Suprapubic skin (tissue), 4 donors: ENCODE data around the gene VAMP5. TPM values are rescaled to one million over a fixed set of nuclear protein-coding genes. Genes with fewer than 3 reads are reported as not detected.
"Not testable (repeated sequence)": the region's sequence is repeated elsewhere in the genome, so short reads cannot be mapped to it uniquely, and the experiment has no call there.

Experiments
- DNase-seq, 2 donors: peaks; one replicate each; pipeline ENCODE4 v3.0.0-alpha.2; 2019; ENCODE audit warnings: low spot score in 2 of 2
- H3K27ac ChIP-seq: fragments of 200-600 bp; sonication (generic); one replicate; pipeline ENCODE4 v1.5.1; 2019
- H3K27me3 ChIP-seq: fragments of 200-600 bp; sonication (generic); one replicate; pipeline ENCODE4 v1.5.1; 2019
- H3K36me3 ChIP-seq: fragments of 200-600 bp; sonication (generic); one replicate; pipeline ENCODE4 v1.5.1; 2019
- H3K4me1 ChIP-seq: fragments of 200-600 bp; sonication (generic); one replicate; pipeline ENCODE4 v1.5.1; 2019
- H3K4me3 ChIP-seq: fragments of 200-600 bp; sonication (generic); one replicate; pipeline ENCODE4 v1.5.1; 2019; ENCODE audit warnings: mild to moderate bottlenecking
- H3K9me3 ChIP-seq: fragments of 200-600 bp; sonication (generic); one replicate; pipeline ENCODE4 v1.5.1; 2019
- EP300 ChIP-seq: sonication (generic); formaldehyde crosslinking; IDR thresholded peaks from one replicate; pipeline ENCODE4 v1.6.1; 2017; ENCODE audit warnings: antibody characterized with exemption
- POLR2A ChIP-seq, 2 donors: fragments of 450-650 bp; IDR thresholded peaks; one replicate each; pipeline ENCODE4 v1.6.1; 2017; ENCODE audit warnings: antibody characterized with exemption in 2 of 2, mild to moderate bottlenecking in 2 of 2, moderate library complexity in 2 of 2
- POLR2AphosphoS5 ChIP-seq, 3 donors: sonication (generic); formaldehyde crosslinking; IDR thresholded peaks; one replicate each; pipeline ENCODE4 v1.6.1; 2017; ENCODE audit warnings: antibody characterized with exemption in 3 of 3
- WGBS: methylation state at CpG from one replicate; pipeline ENCODE4 v1.1.5; 2018; 5-methylcytosine and 5-hydroxymethylcytosine counted together
- total RNA-seq, 4 donors: library from RNA; depleted of rRNA; stranded (reverse); fragments of >200 nt; gene quantifications; one replicate each; pipeline ENCODE4 v1.1.0, GENCODE V29; 2016
- TF ChIP-seq, protein P1 (sequence below), 2 donors: fragments of 200-600 bp in 1 of 2; fragments of 450-650 bp in 1 of 2; sonication (generic) in 1 of 2; IDR thresholded peaks; one replicate each; pipeline ENCODE4 v1.5.1; 2016 to 2019; ENCODE audit warnings: antibody characterized with exemption in 2 of 2, mild to moderate bottlenecking in 1 of 2, moderate library complexity in 1 of 2

Gene VAMP5
- total RNA-seq, 4 donors from 2014 or later = 7.9 to 24.1 (median 14.0) TPM

DNA sequence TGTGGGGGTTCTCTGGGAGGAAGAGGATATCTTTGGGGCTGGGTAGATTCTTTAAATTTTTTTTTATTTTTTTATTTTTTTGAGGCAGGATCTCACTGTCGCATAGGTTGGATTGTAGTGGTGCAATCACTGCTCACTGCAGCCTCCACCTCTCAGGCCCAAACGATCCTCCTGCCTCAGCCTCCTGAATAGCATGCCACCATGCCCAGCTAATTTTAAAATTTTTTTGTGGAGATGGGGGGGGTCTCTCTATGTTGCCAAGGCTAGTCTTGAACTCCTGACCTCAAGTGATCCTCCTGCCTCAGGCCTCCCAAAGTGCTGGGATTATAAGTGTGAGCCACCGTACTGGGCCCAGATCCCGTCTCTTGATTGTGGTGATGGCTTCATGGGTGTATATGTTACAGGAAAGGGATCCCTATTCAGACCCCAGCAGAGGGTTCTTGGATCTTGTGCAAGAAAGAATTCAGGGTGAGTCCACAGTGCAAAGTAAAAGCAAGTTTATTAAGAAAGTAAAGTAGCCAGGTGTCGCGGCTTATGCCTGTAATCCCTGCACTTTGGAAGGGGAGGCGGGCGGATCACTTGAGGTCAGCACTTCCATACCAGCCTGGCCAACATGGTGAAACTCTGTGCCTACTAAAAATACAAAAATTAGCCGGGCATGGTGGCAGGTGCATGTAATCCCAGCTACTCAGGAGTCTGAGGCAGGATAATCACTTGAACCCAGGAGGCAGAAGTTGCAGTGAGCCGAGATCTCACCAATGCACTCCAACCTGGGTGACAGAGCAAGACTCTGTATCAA, 29.7 kb downstream of the VAMP5 start:
- TF ChIP-seq, protein P1, sequence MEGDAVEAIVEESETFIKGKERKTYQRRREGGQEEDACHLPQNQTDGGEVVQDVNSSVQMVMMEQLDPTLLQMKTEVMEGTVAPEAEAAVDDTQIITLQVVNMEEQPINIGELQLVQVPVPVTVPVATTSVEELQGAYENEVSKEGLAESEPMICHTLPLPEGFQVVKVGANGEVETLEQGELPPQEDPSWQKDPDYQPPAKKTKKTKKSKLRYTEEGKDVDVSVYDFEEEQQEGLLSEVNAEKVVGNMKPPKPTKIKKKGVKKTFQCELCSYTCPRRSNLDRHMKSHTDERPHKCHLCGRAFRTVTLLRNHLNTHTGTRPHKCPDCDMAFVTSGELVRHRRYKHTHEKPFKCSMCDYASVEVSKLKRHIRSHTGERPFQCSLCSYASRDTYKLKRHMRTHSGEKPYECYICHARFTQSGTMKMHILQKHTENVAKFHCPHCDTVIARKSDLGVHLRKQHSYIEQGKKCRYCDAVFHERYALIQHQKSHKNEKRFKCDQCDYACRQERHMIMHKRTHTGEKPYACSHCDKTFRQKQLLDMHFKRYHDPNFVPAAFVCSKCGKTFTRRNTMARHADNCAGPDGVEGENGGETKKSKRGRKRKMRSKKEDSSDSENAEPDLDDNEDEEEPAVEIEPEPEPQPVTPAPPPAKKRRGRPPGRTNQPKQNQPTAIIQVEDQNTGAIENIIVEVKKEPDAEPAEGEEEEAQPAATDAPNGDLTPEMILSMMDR (IDR thresholded peaks at IDR 0.05) = no peak
- no peak for TF ChIP-seq POLR2AphosphoS5 (IDR thresholded peaks at IDR 0.05)
- no peak for TF ChIP-seq EP300
- TF ChIP-seq POLR2A (IDR thresholded peaks at IDR 0.05) = no peak
- H3K4me3 ChIP-seq = no peak overlapping the region
- WGBS = 83% methylated on average over 10 of the region's 10 CpGs
- H3K36me3 ChIP-seq = peaks cover 8% of the 10 kb centered on the region
- DNase-seq = no peak
- H3K9me3 ChIP-seq = no peaks in the 10 kb centered on the region
- H3K27me3 ChIP-seq = no peaks in the 10 kb centered on the region
- H3K27ac ChIP-seq = no peak overlapping the region
- H3K4me1 ChIP-seq = peaks cover 50% of the 10 kb centered on the region

DNA sequence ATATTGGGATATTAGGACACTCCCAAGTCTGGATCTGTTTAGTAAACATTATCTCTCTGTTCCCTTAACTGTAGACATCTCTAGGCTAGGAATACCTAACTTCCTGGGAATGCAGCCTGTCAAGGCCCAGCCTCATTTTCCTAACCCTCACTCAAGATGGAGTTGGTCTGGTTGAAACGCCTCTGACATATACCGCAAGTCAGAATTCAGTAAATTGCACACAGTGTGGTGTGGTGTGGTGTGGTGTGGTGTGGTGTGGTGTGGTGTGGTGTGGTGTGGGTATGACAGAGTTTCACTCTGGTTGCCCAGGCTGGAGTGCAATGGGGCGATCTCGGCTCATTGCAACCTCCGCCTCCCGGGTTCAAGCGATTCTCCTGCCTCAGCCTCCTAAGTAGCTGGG, 30.5 kb downstream of the VAMP5 start:
- not testable (repeated sequence) for H3K36me3 ChIP-seq, H3K27me3 ChIP-seq, H3K9me3 ChIP-seq, DNase-seq, H3K4me3 ChIP-seq, H3K27ac ChIP-seq
- H3K4me1 ChIP-seq = peaks cover 49% of the 10 kb centered on the region
- 89% methylated on average over 7 of the region's 7 CpGs for WGBS

DNA sequence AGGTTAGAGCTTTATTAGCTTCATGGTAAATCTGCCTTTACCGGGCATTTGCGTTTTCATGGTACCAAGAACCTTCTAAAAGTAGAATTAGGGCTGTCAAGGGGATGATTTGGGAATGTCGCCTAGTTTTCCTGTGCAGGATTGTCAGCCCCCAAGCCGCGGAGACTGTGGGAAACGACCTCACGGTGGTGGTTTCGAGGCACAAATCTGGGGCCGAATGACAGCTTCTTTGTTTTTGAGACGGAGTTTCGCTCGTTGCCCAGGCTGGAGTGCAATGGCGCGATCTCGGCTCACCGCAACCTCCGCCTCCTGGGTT, 31.1 kb downstream of the VAMP5 start:
- TF ChIP-seq, protein P1 (IDR thresholded peaks at IDR 0.05) = no peak
- TF ChIP-seq EP300 (no peak), POLR2AphosphoS5 (IDR thresholded peaks at IDR 0.05) (no peak), POLR2A (IDR thresholded peaks at IDR 0.05) (no peak)
- H3K27ac ChIP-seq = no peak overlapping the region

DNA sequence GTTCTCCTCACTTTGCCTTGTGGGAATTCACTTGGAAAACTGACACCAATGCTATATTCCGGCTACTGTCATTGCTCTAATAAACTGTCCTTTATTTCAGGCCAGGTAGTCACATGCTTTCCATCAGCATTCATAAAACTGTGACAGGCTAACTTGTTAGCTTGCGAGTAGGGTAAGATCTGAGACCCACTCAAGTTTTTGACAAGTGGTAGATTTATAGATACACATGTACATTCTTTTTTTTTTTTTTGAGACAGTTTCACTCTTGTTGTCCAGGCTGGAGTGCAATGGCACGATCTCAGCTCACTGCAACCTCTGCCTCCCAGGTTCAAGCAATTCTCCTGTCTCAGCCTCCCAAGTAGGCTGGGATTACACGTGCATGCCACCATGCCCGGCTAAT, 33.5 kb downstream of the VAMP5 start:
- not testable (repeated sequence) for H3K9me3 ChIP-seq, DNase-seq, H3K4me3 ChIP-seq, H3K27me3 ChIP-seq, H3K27ac ChIP-seq
- H3K4me1 ChIP-seq = peaks cover 28% of the 10 kb centered on the region
- WGBS = 94% methylated on average over 5 of the region's 5 CpGs
- H3K36me3 ChIP-seq = peaks cover 26% of the 10 kb centered on the region

More for the DNA sequence above, 31.1 kb downstream of the VAMP5 start:
- Histone ChIP-seq H3K27me3 (no peaks in the 10 kb centered on the region), H3K4me3 (peak overlapping the region; percentile 79), H3K4me1 (peaks cover 43% of the 10 kb centered on the region), H3K9me3 (no peaks in the 10 kb centered on the region), H3K36me3 (peaks cover 3% of the 10 kb centered on the region)
- DNase-seq = no peak
- WGBS = 81% methylated on average over 13 of the region's 17 CpGs

DNA sequence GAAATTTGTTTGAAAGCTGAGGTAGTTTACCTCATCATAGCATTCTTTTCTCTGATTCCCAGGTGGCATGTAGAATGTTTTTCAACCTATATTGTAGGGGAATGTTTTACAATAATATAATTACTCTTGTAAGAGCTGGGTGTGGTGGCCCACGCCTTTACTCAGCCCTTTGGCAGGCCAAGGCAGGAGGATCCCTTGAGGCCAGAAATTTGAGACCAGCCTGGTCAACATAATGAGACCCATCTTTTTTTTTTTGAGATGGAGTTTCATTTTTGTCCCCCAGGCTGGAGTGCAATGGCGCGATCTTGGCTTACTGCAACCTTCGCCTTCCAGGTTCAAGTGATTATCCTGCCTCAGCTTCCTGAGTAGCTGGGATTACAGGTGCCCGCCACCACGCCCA, 35.4 kb downstream of the VAMP5 start:
- 79% methylated on average over 6 of the region's 6 CpGs for WGBS
- Histone ChIP-seq H3K27me3 (no peaks in the 10 kb centered on the region), H3K4me3 (no peak overlapping the region), H3K9me3 (no peaks in the 10 kb centered on the region), H3K36me3 (peaks cover 43% of the 10 kb centered on the region), H3K4me1 (peaks cover 28% of the 10 kb centered on the region), H3K27ac (no peak overlapping the region)
- DNase-seq = peak in 1 of 2 donors; percentile 17
- TF ChIP-seq EP300 (no peak), POLR2AphosphoS5 (IDR thresholded peaks at IDR 0.05) (no peak), POLR2A (IDR thresholded peaks at IDR 0.05) (no peak)
- TF ChIP-seq, protein P1 (IDR thresholded peaks at IDR 0.05) = no peak

DNA sequence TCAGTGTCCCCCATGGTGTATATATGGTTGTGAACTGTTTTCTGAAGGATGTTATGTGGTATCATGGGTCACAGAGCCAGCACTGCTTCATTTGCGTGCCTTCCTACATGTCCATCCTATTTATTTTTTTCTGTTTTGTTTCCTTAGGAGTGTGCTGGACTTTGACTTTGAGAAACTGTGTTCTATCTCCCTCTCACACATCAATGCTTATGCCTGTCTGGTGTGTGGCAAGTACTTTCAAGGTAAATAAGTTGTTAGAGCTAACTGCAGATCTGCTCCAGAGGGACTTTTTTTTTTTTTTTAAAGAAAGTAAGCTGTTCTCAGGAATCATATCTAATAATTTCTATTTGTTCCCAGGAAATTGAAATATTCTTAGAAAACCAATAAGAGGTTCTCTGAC, 37.1 kb downstream of the VAMP5 start:
- Histone ChIP-seq H3K27ac (no peak overlapping the region), H3K27me3 (no peaks in the 10 kb centered on the region), H3K4me3 (no peak overlapping the region), H3K4me1 (peaks cover 24% of the 10 kb centered on the region), H3K36me3 (peaks cover 60% of the 10 kb centered on the region), H3K9me3 (no peaks in the 10 kb centered on the region)
- TF ChIP-seq POLR2AphosphoS5 (IDR thresholded peaks at IDR 0.05) (no peak), EP300 (no peak), POLR2A (IDR thresholded peaks at IDR 0.05) (no peak)
- TF ChIP-seq, protein P1 (IDR thresholded peaks at IDR 0.05) = no peak
- WGBS = 100% methylated on average over 1 of the region's 1 CpG
- DNase-seq = peak in 1 of 2 donors; percentile 6
